Stimulated activated CD8-positive, alpha-beta memory T cell treated with anti-CD3 and anti-CD28 coated beads, Interleukin-12 subunit alpha, Interleukin-12 subunit beta, amount 100 ng/mL, for 24 hours (primary cell): ENCODE measurements around the gene ANKRD11.

Experiments used
- DNase-seq: peaks from one replicate; pipeline ENCODE4 v3.0.0-alpha.2; 2020; ENCODE audit errors: extremely low read depth

ANKRD11 gene

DNA sequence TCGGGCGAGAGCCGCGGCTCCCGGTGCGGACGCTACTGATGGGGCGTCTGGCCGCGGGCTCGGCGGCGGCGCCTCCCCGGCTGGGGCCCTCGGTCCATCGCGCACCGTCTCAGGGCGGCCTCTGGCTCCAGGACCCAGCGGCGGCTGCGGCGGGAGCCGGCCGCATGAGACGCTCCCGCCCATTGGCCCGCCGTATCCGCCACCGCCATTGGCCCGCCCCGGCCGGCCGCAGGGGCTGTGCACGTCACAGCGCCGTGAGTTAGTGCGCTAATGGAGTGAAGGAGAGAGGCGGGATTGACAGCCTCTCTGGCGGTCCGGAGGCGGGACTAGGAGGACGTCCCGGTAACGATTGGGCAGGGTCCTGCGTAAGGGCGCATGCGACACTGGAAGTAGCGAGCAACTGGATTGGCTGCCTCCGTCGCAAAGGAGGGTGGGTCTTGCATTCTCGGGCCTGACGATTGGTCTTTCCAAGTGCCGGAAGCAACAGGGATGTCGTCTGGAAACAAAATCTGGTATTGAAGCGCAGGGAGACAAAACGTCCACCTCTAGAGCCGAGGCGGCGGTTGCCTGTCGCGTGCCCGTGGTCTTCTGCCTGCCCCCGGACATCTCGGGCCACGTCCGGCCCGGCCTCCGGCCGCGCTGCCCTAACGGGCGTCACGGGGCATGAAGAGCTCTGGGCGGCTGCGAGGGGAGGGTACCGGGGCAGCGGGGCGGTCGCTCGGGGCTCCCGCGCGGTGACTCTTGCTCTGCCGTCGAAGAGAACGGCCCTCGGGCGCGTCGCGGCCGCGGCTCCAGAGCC lies at the start of gene ANKRD11:
ANKRD11 (minus strand) TSS at position 123 of the 799 bp plus-strand sequence. CDS start 173,542 bp downstream, outside the sequence.
- DNase-seq = peak; percentile 96

GRCh38 chr16:89538286-89538685 lies 47.9 kb upstream of the ANKRD11 start:
- no peak for DNase-seq

DNA sequence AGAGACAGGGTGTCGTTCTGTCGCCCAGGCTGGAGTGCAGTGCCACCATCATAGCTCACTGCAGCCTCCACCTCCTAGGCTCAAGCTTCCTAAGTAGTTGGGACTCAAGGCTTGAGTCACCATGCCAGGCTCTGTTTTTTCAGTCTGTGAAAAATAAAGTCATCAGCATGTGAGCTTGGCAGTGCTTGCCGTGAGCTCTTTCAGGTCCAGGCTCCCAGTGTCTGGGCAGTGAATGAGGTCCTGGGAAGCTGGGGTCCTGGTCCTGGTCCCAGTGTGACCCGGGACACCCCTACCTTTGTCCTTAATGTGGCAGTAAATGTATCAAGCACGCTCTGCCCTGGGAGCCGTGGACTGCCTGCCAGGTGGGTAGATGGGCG lies 47.2 kb upstream of the ANKRD11 start:
- DNase-seq = no peak

DNA sequence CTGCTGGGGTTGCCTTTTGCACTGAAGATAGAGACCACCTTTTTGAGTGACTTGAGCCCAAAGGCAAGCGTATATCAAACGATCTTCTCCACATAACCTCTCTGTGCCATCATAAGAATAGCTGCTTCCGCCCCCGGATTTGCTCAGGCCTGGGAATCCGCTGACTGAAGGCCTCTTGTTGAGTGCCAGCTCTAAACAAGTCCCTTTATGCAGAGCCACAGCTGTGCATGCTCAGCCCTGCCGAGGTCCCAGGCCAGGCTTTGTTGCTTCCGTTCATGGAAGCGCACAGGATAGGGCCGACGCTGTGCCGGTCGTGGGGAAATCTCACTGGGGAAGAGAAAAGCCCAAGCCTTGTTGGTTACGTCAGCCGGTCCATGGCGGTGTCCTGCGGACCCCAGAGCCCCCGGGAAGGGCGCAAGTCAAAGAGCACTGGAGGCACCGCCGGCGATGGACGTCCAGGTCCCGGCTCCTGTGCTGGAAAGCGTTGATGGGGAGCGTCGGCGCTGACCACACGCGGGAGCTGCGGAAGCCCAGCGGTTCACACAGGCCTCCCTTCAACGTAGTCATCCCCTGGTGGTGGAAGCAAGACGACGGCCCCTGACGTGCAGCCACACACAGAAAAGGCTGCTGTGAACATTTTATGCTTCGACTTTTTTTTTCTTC lies 46.7 kb upstream of the ANKRD11 start:
- DNase-seq = no peak

- DNase-seq = no peak
Measured at GRCh38 chr16:89536371-89536770, 46.0 kb upstream of the ANKRD11 start.

DNA sequence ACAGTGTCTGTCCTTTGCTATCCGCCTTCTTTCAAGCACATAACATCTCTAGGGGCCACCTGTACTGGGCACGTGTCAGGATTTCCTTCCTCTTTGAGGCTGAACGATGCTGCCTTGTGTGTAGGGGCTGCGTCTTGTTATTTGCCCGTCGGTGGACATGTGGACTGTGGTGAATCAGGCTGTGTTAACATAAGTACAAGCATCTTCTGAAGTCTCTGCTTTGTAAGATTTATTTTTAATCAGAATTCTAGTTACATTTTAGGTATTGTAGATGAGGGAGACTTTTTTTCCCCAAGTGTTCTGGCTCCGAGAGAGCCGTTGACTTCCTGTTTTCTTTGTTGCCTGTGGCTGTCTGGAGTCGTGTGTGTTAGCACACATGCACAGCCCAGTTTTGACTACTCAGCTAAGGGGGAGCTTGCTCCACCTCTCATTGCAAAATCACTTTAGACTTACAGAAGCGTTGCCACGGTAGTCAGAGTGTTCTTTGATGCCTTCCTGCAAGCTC lies 43.9 kb upstream of the ANKRD11 start:
- DNase-seq = no peak

- no peak for DNase-seq
Measured at GRCh38 chr16:89531821-89532526, 41.6 kb upstream of the ANKRD11 start.

- DNase-seq = no peak
Measured at GRCh38 chr16:89530401-89531381, 40.3 kb upstream of the ANKRD11 start.

DNA sequence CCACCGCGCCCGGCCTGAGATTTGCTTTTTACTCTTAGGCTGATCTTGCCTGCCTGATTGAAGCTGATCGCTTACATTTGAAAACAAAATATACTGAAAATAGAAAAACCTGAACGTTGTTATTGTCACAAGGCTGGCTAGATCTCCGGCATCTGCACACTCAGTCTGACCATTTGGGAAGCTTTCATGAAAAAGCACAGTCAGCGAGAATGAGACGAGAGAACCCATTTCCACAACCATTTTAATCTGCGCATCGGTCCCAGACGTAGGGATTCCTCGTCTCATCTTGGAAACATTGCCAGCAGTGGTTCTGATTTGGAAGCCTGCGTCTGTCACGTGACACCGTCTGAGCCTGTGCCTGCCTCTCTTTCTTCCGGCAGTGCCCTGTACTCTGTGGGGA lies 38.7 kb upstream of the ANKRD11 start:
- no peak for DNase-seq

DNA sequence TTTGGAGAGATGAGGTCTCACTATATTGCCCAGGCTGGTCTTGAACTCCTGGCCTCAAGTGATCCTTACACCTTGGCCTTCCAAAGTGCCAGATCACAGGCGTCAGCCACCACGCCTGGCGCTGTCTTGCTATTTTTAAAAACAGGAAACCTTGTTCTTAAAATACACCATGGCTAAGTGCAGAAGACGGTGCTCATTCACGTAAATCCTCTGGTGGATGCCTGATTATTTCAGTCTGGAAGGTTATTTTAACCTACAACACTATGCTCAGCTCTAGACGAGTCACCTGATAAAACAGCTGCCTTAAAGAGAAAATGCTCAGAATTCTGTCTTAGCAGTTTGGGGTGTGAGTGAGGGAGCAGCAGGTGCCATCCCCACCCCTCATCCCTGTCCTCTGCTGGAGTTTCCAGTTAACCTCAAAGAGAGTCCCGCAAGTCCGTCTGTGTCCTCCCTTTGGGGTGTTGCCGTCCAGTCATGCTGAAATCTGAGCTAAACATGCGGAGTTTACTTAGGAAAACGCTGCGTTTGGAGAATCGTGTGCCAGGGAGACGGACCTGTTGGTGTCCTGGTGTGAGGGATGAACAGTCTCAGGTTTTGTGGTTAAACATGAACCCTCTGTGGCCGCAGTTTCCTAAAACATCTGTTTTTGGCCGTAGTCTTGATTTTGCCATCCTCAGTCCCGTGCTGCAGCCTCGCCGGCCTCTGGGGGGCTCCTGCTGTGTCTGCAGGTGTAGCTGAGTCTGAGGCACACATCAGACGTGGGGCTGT lies 35.0 kb upstream of the ANKRD11 start:
- no peak for DNase-seq

- DNase-seq = no peak
Measured at GRCh38 chr16:89523680-89524344, 33.5 kb upstream of the ANKRD11 start.

DNA sequence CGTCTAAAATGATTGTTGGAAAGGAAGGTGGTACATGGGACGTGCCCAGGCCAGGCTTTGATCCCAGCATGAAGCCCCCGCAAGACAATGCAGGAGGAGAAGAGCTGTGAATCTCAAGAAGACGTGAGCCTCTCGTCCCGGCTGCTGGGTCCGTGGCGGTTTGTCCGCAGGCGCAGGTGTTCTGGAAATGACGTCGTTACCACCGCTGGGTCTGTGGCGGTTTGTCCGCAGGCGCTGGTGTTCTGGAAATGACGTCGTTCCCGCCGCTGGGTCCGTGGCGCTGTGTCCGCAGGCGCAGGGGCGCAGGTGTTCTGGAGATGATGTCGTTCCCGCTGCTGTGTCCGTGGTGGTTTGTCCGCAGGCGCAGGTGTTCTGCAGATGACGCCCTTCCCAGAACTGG lies 31.9 kb upstream of the ANKRD11 start:
- no peak for DNase-seq

DNA sequence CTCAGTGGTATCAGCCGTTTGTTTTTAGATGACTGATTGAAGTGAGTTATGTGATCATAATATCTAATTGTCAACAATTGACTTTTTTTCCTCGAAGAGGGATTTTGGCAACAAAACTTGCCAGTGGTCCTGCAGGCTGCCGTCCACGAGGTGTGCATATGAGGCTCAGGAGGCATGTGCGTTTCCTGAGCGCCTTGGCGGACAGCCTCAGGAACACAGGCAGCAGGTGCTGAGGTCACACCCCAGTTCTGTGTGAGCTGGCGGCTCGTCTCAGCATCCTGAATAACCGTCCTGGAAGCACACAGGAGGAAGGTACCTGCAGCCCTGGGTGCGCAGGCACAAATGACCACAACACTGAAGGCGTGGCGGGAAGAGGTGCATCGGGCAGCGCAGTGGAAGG lies 29.5 kb upstream of the ANKRD11 start:
- DNase-seq = no peak

- no peak for DNase-seq
Measured at GRCh38 chr16:89517128-89517527, 26.8 kb upstream of the ANKRD11 start.

DNA sequence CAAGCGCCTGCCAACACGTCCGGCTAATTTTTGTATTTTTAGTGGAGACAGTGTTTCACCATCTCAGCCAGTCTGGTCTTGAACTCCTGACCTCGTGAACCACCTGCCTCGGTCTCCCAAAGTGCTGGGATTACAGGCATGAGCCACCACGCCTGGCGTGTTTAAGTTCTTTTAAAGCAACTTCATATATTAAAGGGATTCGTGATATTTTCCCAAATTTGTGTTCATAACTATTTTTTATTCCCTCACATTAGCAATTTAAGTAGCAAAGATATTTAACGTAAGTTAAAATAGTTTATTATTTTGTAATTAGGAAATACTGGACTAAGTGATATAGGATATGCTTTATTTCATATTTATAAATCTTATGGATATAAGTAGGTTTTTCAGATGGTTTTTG lies 22.1 kb upstream of the ANKRD11 start:
- no peak for DNase-seq

DNA sequence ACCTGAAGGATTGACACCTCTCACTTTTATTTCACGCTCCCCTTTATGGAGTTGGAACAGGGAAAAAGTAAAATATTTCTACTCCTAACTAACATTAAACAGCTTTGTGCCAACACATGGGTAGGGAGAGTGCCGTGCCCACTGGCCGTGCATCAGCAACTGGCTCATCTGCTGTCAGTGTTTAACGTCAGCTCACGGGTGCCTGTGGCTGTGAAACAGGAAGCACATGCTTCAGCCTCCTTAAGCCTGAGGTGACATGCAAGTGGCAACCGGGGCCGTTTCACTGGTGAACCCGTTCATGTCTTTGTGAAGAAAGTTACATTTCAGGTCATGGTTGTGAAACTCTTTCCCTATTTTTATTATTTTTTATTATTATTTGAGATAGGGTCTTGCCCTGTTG lies 21.0 kb upstream of the ANKRD11 start:
- DNase-seq = no peak

GRCh38 chr16:89510526-89510925 lies 20.2 kb upstream of the ANKRD11 start:
- no peak for DNase-seq

GRCh38 chr16:89507834-89508590 lies 17.7 kb upstream of the ANKRD11 start, which contains the start of gene SPG7:
Gene SPG7 (plus strand): TSS chr16:89508403. CDS start chr16:89508418, 15 bp downstream.
- peak; percentile 73 for DNase-seq

DNA sequence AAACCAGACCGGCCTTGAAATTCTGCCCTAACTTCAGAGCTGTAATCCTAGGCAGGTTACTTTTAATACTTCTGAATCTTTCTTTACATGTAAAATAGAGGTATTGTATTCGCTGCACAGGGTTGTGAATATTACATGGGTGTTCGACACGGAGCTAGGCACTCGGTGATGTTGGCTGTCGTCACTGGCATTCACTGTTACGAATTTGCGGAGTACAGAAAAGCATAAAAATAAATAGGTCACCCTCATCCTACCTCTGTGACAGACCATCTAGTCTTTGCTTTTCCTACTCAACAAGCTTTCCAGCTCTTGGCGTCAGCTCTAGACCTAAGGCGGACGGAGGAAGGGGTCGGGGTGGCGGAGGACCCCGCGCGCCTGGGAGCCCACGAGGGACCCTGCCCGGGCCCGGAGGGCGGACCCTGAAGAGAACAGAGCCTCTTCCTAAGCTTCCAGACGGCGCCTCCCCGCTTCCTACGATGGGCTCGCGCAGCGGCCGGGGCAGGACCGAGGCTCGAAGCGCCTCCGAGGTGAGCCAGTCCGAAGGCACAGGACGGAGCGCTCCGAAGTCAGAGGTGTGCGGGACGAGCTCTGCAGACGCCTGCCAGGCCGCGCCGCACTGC lies 17.0 kb upstream of the ANKRD11 start:
- no peak for DNase-seq
